GM15510 (cell line): ENCODE measurements around the gene USP43.

Source experiments
- POLR2A ChIP-seq: IDR thresholded peaks from 3 replicates; pipeline ENCODE4 v1.6.1; 2011; ENCODE audit warnings: borderline replicate concordance; ENCODE audit not compliant: insufficient read length; ENCODE audit errors: extremely low read depth

USP43 gene

GRCh38 chr17:9728564-9728963 is 83.2 kb downstream of the USP43 start:
- TF ChIP-seq POLR2A: no peak

DNA sequence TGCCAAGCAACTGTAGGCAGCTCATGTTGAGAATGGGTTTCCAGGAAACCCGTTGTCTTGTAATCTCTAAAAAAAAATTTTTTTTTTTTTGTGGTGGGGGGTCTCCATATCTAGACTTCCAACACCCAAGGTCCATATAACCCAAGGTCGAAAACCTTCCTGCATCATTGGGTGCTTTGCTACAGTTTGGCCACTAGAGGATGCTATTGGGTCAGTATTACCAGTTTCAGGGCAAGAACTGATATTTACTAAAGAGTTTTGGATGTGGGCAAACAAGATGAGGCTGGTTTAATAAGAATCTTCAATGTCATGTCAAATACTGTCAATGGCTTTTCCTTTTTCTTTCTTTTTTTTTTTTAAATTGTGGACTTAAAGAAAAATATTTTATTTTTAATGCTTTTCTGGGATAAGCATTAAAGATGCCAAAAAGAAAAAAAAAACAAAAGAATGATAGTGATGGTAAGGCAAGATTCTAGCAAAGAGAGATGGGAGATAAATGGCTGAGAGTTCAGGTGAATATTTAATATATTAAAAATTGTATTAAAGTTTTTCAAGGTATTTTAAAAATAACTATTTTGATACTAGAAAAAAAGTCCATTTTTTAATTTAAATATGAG is 83.8 kb downstream of the USP43 start:
- TF ChIP-seq POLR2A: no peak

DNA sequence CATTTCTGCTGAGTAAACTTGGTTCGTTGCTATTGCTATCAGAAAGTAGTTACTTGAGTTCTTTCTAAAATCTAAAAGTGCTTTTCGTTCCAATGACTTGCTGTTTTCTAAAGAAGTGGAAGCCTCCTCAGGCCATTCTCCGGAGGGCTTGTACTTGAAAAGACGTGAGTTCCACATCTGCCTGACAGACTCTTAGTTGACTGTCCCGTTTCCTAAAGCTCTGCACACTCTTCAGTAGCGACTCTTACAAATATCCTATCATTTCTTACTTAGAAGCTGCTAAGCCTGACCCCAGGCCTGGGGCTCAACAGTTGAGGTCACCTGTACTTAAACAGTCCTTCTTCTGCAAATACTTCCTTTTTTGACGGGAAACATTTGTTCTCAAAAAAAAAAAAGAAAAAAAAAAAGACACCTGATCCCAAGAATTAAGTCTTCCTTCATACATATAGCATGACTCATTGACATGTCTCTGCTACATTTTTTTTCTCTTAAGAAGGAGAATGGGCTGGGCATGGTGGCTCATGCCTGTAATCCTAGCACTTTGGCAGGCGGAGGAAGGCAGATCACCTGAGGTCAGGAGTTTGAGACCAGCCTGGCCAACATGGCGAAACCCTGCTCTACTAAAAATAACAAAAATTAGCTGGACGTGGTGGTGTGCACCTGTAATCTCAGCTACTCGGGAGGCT is 84.6 kb downstream of the USP43 start:
- TF ChIP-seq POLR2A: no peak

DNA sequence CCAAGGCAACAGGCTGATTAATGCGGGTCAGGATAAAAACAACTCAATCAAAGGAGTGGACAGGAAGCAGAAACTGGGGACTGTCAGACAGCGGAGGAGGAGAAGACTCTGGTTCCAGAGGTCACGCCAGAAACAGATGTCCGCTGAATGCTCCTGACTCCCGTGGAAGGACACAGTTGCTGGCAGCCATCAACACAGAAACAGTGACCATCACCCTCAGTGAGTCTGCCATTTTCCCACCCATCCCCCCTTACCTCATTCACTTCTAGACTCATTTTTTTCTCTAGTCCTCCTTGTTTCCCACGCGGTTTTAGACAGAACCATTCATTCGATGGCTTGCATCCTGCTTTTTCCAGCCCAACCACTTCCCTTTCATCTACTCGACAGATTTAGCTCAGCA is 105.2 kb downstream of the USP43 start:
- no peak for TF ChIP-seq POLR2A

GRCh38 chr17:9755083-9755482 is 109.8 kb downstream of the USP43 start:
- no peak for TF ChIP-seq POLR2A

- TF ChIP-seq POLR2A: no peak
Observed at GRCh38 chr17:9760266-9760665, 114.9 kb downstream of the USP43 start.

GRCh38 chr17:9763643-9764042 is 118.3 kb downstream of the USP43 start:
- TF ChIP-seq POLR2A: no peak

GRCh38 chr17:9765322-9765721 is 120.0 kb downstream of the USP43 start:
- no peak for TF ChIP-seq POLR2A

DNA sequence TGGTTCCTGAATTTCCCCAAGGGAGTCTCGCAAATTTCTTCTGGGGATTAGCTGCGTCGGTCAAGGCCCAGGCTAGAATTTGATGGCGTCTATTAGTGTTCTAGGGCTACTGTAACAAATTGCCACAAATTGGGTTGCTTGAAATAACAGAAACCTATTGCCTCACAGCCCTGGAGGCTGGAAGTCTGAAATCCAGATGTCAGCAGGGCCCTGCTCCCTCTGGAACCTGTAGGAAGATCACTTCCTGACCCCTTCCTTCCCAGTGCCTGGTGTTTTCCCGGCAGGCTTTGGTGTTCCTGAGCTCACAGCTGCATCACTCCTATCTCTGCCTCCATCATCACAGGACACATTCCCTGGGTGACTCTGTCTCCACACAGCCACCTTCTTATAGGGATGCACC is 121.7 kb downstream of the USP43 start:
- no peak for TF ChIP-seq POLR2A

DNA sequence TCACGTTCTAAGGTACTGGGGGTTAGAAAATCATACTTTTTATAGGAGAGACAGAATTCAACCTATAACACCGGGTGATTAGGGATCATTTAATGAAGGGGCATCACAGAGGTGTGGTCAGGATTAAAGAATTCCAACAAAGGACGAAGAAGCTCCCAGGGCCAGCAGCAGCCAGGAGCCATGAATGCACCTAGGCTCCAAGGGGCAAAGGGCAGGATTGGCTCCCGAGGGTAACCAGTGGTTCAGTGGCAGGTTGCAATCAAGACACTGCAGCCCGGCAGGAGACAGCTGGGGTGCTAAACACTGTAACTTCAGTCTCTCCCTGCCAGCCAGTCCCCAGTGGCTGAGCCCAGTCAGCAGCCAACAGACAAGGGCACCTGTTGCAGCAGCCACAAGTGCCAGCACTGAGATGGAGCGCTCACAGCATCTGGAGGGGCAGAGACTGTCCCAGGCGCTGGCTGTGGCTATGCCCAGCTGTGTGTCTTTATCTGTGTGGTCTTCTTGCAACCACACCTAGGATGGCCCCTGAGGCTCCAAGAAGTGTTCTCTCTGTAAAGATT is 122.2 kb downstream of the USP43 start:
- no peak for TF ChIP-seq POLR2A

DNA sequence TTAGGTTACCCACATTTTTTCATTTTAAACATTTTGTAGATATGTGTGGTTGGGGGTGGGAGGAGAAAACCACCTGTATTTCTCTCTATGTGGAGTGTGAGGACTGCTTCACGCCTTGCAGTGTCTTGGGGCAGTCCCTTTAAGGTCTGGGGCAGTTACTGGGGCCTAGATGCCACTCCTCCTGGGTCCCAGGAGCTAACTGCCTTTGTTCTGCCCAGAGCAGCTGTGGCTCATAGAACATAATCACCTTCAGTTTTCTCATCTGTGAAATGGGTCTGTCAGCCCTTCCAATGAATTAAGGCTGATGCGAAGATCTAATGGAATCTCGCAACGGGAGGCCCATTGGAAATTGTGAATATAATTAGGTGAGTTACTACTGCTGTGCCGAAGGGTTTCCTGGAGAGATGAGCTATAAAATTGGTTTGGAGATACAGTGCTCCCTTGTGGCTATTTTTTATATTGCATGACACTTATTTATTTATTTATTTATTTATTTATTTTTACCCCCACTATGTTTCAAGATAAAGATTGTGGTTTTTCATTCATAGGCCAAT is 123.1 kb downstream of the USP43 start:
- TF ChIP-seq POLR2A: no peak

- no peak for TF ChIP-seq POLR2A
Observed at GRCh38 chr17:9769036-9769695, 123.8 kb downstream of the USP43 start.

GRCh38 chr17:9771465-9771864 is 126.1 kb downstream of the USP43 start:
- TF ChIP-seq POLR2A: no peak

DNA sequence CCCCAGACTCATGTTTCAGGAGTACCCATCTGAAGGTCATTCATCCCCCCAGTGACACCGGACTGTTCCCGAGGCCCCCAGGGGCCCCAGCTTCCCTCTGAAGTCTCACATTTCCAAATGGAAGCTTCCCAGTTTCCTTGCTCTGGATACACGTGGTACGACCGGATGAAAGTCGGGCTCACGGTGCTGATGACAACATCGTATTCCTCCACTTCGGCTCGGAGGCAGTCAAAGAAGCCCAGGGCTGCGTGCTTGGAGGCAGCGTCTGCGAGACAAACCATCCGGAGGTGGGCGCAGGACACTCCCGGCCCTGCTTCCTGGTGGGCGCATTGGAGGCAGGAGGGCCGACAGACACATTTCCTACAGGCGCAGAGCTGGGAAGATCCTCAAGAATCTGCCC is 127.3 kb downstream of the USP43 start:
- TF ChIP-seq POLR2A: no peak

DNA sequence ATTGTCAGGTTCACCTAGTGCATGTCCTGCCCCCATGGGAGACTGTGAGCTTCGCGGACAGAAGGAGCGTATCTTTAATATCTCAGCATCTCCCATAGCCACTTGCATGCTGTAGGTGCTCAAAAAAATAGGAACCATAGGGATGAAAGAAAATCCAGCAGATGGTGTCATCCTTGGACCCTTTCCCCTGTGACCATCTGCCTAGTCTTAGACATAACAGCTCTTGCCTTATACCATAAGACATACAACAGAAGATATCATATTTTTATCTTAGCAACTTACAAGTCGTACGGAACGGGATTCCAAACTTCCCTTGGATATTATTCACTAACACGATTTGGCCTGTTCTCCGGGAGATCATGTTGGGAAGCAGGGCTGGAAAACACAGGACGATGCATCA is 131.6 kb downstream of the USP43 start:
- TF ChIP-seq POLR2A: no peak
